ENCODE measurements around the gene ETF1. TPM values are rescaled to one million over a fixed set of nuclear protein-coding genes. Genes with fewer than 3 reads are reported as not detected.

Gene ETF1
- total and polyA plus RNA-seq, 8 donors: 68.9 to 112 (median 80.0) TPM

DNA sequence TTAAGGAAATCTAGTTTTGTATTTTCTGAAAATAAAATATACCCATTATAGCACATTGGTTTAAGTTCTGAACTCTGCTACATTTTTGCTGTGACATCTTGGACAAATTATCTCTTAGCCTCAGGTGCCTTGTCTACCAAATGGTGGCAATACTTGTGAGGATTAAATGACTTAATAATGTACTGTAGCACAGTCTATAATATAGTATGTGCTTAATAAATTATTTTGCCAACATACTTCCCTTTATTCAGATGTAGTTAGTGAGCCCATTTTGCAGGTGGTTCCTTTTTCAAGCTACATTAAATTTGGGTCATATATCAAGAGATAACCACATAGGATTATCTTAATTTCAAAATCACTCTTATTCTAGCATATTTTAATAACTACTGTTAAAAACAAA, 3.2 kb downstream of the ETF1 start:
- DNase-seq (no peak), ATAC-seq (no peak)
- Histone ChIP-seq H3K27me3 (no peaks in the 10 kb centered on the region), H3K9me3 (no peaks in the 10 kb centered on the region), H3K4me3 (no peak overlapping the region), H3K27ac (peak overlapping the region; percentile 8 to 98), H3K36me3 (peaks cover 0 to 18% of the 10 kb centered on the region in 2 donors), H3K4me1 (peaks cover 26 to 78% of the 10 kb centered on the region in 2 donors)
- no peak for TF ChIP-seq CTCF (IDR thresholded peaks at IDR 0.05)
- intact Hi-C loops (cut with DNase I): no loop called here

DNA sequence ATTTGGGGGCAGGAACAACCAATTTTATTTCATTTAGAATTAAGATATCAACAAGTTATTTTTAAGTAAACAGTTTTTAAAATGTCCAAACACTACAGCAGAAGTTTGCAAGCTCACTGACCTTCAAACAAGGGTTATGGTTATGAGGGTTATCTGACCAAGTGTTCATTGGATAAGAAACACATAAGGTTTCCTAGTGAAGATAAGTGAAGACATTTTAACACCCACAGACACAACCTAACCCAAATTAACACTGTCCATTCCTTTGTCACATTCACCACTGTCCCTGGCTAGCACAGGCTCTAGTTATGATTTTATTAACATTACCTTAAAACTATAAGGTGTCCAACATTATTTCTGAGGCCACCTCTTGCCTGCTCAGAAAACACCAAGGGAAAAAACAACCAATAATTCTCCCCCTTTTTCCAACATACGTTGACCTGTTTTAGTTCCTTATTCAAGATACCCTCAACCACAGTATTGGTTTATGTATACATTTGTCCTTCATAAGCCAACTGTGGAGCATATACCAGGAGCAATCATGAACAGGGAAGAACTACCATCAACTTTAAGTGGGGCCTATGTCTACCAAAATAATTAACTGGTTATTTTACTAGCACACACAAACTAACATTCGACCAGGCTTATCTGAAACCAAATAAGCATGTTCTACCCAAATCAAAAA, 4.0 kb downstream of the ETF1 start:
- no peaks in the 10 kb centered on the region for H3K27me3 ChIP-seq
- peaks cover 0 to 18% of the 10 kb centered on the region in 2 donors for H3K36me3 ChIP-seq
- ATAC-seq (no peak), DNase-seq (no peak)
- no peak for TF ChIP-seq CTCF (IDR thresholded peaks at IDR 0.05)
- intact Hi-C loops (cut with DNase I): no loop called here
- no peak overlapping the region for H3K4me3 ChIP-seq
- H3K27ac ChIP-seq: peak overlapping the region in 1 of 2 donors; percentile 0
- H3K4me1 ChIP-seq: peaks cover 19 to 78% of the 10 kb centered on the region in 2 donors
- H3K9me3 ChIP-seq: no peaks in the 10 kb centered on the region

DNA sequence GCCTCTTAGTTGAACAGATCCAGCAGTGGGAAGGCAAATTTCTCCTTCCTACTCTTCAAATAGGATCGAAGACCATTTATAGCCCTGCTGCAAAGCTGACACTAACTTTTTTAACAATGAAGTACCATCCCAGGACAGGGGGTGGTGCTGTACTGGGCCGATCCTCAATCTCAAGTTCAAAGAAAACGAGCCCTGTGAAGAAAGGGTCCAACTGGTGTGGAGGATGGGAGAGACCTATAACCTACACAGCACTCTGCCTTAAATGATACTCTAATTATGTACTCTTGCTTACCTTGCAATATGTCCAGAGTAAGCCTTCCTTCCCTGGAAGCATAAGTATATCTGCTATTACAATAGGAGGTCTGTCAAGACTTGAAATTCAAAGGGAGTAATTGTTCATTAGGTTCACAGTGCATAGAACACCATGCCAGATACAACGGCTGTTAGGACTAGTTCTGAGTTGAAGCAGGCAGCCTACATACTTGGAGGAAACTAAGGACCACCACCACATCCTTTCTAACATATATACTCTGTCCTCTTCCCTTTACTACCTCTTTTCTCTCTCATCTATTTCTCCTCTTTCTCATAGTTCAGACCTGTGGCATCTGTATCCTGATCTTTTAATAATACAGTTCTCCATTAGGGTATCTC, 6.2 kb downstream of the ETF1 start:
- Histone ChIP-seq H3K27me3 (no peaks in the 10 kb centered on the region), H3K4me3 (no peak overlapping the region), H3K4me1 (peaks cover 19 to 90% of the 10 kb centered on the region in 2 donors), H3K36me3 (peaks cover 0 to 18% of the 10 kb centered on the region in 2 donors), H3K9me3 (no peaks in the 10 kb centered on the region), H3K27ac (no peak overlapping the region)
- DNase-seq: no peak
- intact Hi-C loops (cut with DNase I): no loop called here
- TF ChIP-seq CTCF (IDR thresholded peaks at IDR 0.05): no peak
- ATAC-seq: no peak

GRCh38 chr5:138536215-138536614, 6.8 kb downstream of the ETF1 start:
- no peak overlapping the region for H3K4me3 ChIP-seq
- intact Hi-C loops (cut with DNase I): no loop called here
- peaks cover 0 to 18% of the 10 kb centered on the region in 2 donors for H3K36me3 ChIP-seq
- H3K27me3 ChIP-seq: no peaks in the 10 kb centered on the region
- H3K27ac ChIP-seq: no peak overlapping the region
- H3K4me1 ChIP-seq: peaks cover 14 to 88% of the 10 kb centered on the region in 2 donors
- ATAC-seq (no peak), DNase-seq (no peak)
- H3K9me3 ChIP-seq: no peaks in the 10 kb centered on the region
- no peak for TF ChIP-seq CTCF (IDR thresholded peaks at IDR 0.05)

All from left lung (tissue), 10 donors.